Neural cell (in vitro differentiated cells): ENCODE measurements around the gene COL20A1.

Source experiments
- CTCF ChIP-seq: fragments of 450-650 bp; IDR thresholded peaks from 2 replicates; pipeline ENCODE4 v1.5.1; 2014; ENCODE audit warnings: antibody characterized with exemption, mild to moderate bottlenecking, moderate library complexity; ENCODE audit not compliant: poor library complexity, severe bottlenecking
- EP300 ChIP-seq: fragments of 450-650 bp; conservative IDR thresholded peaks from 2 replicates; pipeline ENCODE4 v1.6.1; 2014; ENCODE audit warnings: antibody characterized with exemption, mild to moderate bottlenecking, moderate library complexity; ENCODE audit not compliant: poor library complexity, severe bottlenecking
- EZH2 ChIP-seq: fragments of 200-600, 300-800 bp; shearing (Covaris generic), sonication (generic); IDR thresholded peaks from 2 replicates; pipeline ENCODE4 v1.6.1; 2014; ENCODE audit warnings: antibody characterized with exemption, low read length, borderline replicate concordance, mild to moderate bottlenecking; ENCODE audit not compliant: insufficient read depth, poor library complexity, severe bottlenecking
- MXI1 ChIP-seq: fragments of 450-650 bp; conservative IDR thresholded peaks from 2 replicates; pipeline ENCODE4 v1.6.1; 2014; ENCODE audit warnings: antibody characterized with exemption, mild to moderate bottlenecking; ENCODE audit not compliant: poor library complexity, severe bottlenecking
- POLR2AphosphoS5 ChIP-seq: IDR thresholded peaks from 2 replicates; pipeline ENCODE4 v1.6.1; 2012
- REST ChIP-seq: IDR thresholded peaks from 2 replicates; pipeline ENCODE4 v1.6.1; 2012; ENCODE audit warnings: borderline replicate concordance
- SMC3 ChIP-seq: fragments of 450-650 bp; conservative IDR thresholded peaks from 2 replicates; pipeline ENCODE4 v1.6.1; 2014; ENCODE audit warnings: antibody characterized with exemption, mild to moderate bottlenecking, moderate library complexity; ENCODE audit not compliant: poor library complexity
- TAF1 ChIP-seq: IDR thresholded peaks from 2 replicates; pipeline ENCODE4 v1.6.1; 2012; ENCODE audit warnings: low read depth

- TF ChIP-seq CTCF = no peak
- no peak for TF ChIP-seq EP300
- TF ChIP-seq REST = no peak
- TF ChIP-seq EZH2 = no peak
- TF ChIP-seq MXI1 = no peak
- TF ChIP-seq SMC3 = no peak
- no peak for TF ChIP-seq TAF1
- no peak for TF ChIP-seq POLR2AphosphoS5
Measured at GRCh38 chr20:63326314-63327230, 33.6 kb downstream of the COL20A1 start.
